Measurements from ENCODE around the gene CACNA1C. TPM values are rescaled to one million over a fixed set of nuclear protein-coding genes. Genes with fewer than 3 reads are reported as not detected.

The CACNA1C gene
- total RNA-seq, 2 donors from 2014 or later = 70.0 to 127 TPM

DNA sequence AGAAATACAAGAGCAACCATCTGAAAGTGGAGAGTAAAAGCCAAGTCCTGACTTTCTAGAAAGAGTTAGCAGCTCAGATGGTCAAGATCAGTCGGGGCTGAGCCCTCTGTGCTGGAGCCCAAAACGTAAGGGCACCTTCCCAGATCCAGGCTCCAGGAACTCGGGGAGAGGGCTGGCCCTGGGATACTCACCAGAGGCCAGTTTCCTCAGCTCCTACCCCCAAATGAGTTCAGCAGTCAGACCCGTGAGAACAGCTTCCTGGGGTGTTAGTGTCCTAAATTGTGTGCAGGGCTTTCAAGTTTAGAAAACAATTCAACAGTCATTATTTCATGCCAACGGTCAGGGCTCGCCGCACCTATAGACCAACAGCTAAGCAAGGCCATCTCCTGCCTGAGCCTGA is 594.4 kb downstream of the CACNA1C start:
- DNase-seq (ENCODE audit: low spot score) (no peak), ATAC-seq (ENCODE audit: insufficient number of reproducible peaks, low FRiP score, low read depth) (no peak)
- Histone ChIP-seq H3K27me3 (replicated peaks; ENCODE audit: insufficient read depth) (no peaks in the 10 kb centered on the region), H3K36me3 (peaks cover 23% of the 10 kb centered on the region), H3K4me1 (ENCODE audit: control insufficient read depth in 1 of 2, low read depth in 2 of 2) (no peaks in the 10 kb centered on the region), H3K4me3 (no peak overlapping the region), H3K9me3 (no peaks in the 10 kb centered on the region), H3K27ac (no peak overlapping the region)
- TF ChIP-seq, protein P1, sequence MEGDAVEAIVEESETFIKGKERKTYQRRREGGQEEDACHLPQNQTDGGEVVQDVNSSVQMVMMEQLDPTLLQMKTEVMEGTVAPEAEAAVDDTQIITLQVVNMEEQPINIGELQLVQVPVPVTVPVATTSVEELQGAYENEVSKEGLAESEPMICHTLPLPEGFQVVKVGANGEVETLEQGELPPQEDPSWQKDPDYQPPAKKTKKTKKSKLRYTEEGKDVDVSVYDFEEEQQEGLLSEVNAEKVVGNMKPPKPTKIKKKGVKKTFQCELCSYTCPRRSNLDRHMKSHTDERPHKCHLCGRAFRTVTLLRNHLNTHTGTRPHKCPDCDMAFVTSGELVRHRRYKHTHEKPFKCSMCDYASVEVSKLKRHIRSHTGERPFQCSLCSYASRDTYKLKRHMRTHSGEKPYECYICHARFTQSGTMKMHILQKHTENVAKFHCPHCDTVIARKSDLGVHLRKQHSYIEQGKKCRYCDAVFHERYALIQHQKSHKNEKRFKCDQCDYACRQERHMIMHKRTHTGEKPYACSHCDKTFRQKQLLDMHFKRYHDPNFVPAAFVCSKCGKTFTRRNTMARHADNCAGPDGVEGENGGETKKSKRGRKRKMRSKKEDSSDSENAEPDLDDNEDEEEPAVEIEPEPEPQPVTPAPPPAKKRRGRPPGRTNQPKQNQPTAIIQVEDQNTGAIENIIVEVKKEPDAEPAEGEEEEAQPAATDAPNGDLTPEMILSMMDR (IDR thresholded peaks at IDR 0.05) = no peak

DNA sequence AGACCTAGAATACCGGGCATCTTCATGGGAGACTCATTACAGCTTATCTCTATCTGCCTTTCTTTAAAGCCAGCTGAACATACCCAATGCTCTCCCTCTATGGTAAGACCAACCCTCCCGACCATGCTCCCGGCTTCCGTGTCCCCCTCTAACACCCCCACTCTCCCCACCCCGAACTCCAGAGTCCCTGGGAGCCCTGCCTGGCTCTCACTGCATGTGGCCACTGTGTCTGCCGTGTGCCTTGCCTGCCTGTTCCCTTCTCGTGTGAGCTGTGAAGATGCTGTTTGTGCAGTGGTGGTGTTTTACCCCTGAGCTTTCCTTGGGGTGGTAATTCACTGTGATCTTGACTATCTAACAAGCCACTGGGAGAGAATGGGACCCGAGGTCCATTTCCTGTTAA is 595.6 kb downstream of the CACNA1C start:
- ATAC-seq (ENCODE audit: insufficient number of reproducible peaks, low FRiP score, low read depth) = no peak
- Histone ChIP-seq H3K36me3 (peaks cover 26% of the 10 kb centered on the region), H3K27me3 (replicated peaks; ENCODE audit: insufficient read depth) (no peaks in the 10 kb centered on the region), H3K4me1 (ENCODE audit: control insufficient read depth in 1 of 2, low read depth in 2 of 2) (no peaks in the 10 kb centered on the region), H3K4me3 (no peak overlapping the region), H3K27ac (no peak overlapping the region), H3K9me3 (no peaks in the 10 kb centered on the region)
- no peak for DNase-seq (ENCODE audit: low spot score)
- TF ChIP-seq, protein P1 (IDR thresholded peaks at IDR 0.05) = no peak

DNA sequence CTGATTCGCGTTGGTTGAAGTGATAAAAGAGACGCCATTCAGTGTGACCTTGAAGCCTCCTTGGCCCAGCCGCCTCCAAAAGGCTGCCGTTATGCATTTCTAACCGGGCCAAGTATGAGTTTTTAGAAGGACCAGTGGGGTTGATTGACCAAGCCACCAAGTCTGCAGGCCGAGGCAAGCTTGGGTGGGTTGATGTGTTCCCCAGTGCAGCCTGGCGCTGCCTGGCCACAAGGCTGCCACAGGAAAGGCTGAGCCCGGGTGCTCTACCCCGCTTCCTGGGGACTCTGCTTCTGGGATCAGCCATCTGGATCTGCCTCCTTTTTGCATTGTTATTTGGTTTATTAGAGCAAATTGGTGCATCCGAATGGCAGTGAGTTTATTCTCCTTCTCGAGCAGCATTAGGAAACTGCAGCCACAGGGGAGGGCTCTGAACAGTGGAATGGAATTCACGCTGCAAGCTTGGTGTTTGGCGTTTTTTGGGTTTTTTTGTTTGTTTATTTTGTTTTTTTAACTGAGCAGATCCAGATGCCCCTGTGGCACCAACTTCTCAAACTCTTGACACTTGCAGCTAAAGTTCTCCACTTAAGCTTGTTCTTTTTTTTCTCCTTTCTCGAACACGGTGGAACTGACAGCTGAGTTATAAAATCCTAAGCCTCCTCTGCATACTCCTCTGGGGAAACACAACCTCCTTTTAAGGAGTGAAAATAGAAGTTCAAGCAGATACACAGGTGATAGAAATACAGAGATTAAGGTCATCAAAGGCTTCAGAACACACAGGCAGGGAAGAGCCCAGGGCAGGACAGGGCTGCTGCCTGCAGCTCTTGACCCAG is 596.6 kb downstream of the CACNA1C start:
- Histone ChIP-seq H3K4me3 (no peak overlapping the region), H3K4me1 (ENCODE audit: control insufficient read depth in 1 of 2, low read depth in 2 of 2) (no peaks in the 10 kb centered on the region), H3K27me3 (replicated peaks; ENCODE audit: insufficient read depth) (no peaks in the 10 kb centered on the region), H3K36me3 (peaks cover 29% of the 10 kb centered on the region), H3K27ac (no peak overlapping the region), H3K9me3 (no peaks in the 10 kb centered on the region)
- ATAC-seq (ENCODE audit: insufficient number of reproducible peaks, low FRiP score, low read depth) (no peak), DNase-seq (ENCODE audit: low spot score) (no peak)
- TF ChIP-seq, protein P1 (IDR thresholded peaks at IDR 0.05) = no peak

DNA sequence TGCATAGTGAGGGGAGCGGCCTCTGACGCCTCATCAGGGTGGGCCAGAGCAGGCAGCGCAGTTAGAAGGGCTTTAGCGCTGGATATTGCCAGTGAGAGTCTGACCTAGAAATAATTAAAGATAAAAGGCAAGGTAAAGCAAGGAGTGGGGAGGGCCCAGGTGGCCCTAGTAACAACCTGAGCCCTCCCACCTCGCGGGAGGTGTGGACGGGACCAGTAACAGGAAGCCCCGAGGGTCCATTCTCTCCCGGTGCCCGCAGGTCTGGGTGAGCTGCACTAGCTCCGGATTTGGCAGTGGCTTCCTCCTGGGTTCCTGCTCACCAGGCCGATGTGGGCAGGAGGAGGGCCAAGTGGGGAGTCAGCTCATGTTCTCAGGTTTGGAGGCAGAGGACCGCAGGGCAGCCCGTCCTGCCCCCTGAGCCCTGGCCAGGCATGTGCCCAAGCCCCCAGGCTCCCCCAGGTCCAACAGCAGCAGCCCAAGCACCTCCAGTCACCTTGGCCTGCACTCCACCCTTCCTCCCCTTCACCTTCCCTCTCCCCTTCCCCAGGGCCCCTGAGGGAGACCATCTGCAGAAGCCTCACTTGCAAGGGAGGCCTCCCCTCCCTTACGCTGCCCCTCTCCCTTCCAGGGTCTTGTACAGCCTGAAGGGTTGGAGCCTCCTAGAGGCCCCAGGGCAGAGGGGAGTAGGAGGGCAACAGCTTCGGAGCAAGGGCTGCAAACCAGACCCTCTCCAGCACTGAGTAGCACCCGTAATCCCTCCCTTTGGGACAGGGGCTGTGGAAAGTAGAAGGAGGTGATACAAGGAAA is 597.7 kb downstream of the CACNA1C start:
- ATAC-seq (ENCODE audit: insufficient number of reproducible peaks, low FRiP score, low read depth) (no peak), DNase-seq (ENCODE audit: low spot score) (no peak)
- Histone ChIP-seq H3K9me3 (no peaks in the 10 kb centered on the region), H3K27me3 (replicated peaks; ENCODE audit: insufficient read depth) (no peaks in the 10 kb centered on the region), H3K27ac (no peak overlapping the region), H3K36me3 (peaks cover 36% of the 10 kb centered on the region), H3K4me1 (ENCODE audit: control insufficient read depth in 1 of 2, low read depth in 2 of 2) (no peaks in the 10 kb centered on the region), H3K4me3 (no peak overlapping the region)
- TF ChIP-seq, protein P1 (IDR thresholded peaks at IDR 0.05) = no peak

Data from thoracic aorta (tissue), 2 donors.